GM04504 (cell line): ENCODE results near the gene RUNX2.

Experiments used
- DNase-seq: peaks from one replicate; pipeline ENCODE4 v3.0.0-alpha.2; 2012; ENCODE audit warnings: low read depth

The RUNX2 gene

DNA sequence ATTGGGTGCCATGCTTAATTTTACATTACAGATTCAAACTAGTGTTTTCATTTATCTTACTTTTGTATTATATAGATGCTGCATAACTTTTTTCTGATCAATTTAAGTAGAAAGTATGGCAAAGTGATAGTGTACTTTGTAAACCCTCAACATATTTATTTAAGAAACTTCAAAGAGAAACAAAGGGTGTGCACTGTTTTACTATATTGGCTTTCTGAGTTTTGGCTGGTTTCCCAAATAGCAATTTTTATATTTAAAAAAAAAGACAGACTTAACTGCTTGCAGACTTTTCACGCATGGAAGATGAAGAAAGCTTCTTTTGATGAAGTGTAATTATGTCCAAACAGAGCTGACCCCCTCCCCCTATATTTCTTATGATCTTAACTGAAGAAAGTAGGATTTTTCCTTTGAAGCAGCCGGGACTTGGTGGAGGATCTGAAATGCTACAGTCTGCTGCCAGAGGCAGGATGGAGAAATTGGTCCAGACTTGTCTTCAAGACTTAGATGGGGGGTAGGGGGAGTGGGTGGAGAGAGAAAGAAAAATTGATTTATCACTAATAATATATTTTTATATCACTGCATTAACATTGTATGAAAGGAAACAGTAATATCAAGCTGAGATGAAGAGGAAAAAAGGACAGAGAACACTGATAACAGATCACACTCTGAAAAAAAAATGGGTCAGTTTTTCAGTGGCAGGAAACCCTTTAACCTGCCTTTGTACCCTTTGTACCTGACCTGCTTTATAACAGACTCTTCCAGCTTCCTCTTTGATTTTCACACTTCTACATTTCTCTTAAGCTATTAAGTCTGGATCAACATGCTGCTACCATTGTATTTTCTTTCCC is 105.6 kb downstream of the RUNX2 start:
- DNase-seq, result no peak

DNA sequence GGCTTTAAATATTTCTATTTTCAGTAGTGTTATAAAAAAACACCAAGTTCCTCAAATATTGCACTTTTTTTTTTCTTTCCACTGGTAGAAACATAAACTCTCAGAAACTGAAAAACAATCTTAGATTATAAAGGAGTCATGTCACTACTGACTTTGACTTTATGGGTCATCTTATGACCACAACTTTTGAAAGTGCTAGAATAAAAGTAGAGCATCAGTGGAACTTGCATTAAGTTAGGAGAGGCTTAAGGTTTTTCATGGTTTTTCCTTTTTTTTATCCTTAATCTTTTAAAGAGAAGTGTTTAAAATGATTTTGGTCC is 106.2 kb downstream of the RUNX2 start:
- DNase-seq, result no peak

DNA sequence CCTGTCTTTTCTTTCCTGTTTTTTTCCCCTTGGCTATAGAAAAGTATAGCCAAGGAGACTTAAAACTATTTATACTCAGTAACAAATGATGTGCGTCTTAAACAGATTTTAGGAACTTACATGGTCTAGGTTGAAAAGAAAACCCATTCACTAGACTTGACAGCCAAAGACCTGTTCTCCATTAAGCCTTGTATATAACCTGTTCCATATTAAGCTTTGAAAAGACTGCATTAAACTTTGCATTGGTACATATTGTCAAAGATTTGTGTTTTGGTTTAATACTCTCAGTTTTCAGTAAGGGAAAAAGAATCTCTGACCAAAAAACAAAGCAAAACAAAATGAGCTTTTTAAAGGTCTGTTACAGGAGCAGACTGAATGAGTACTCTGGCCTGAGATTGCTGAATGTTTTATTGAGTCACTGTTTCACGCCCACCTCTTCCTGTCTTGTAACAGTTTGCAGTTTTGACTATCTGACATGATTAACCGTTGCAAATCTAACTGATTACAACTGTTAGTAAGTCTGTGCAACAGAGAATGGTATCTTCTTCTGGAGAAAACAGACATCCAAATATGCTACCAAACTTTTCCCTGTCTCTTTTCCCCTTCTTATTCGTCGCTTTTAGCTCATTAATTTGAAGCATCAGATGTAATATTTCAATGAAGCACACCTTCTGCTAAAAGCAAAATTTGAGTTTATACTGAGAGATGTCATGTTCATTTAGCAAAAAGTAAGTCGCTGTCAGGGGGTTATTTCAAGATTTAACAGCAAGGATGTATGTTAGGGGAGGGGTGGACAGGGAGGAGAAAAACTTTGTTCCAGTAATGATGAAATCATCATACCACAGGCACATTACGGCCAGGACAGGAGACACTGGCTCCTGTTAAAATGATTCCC is 108.7 kb downstream of the RUNX2 start:
- no peak for DNase-seq

DNA sequence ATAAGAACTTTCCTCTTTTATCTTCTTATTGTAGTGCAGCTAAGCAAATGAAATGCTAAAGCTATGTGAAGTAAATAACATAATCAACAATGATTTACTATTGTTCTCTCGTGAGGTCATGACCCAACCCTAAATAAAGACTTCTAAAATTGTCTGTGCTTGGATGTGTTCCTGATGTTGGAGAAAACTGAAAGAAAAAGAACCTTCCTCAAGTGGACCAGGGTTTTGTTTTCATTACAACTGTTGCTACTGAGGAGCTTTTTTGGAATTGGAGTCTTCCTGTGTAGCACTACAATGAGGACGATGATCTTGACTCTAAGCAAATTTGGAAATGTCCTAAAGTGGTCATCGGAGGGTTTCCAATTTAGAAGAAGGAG is 109.3 kb downstream of the RUNX2 start:
- DNase-seq, result no peak

DNA sequence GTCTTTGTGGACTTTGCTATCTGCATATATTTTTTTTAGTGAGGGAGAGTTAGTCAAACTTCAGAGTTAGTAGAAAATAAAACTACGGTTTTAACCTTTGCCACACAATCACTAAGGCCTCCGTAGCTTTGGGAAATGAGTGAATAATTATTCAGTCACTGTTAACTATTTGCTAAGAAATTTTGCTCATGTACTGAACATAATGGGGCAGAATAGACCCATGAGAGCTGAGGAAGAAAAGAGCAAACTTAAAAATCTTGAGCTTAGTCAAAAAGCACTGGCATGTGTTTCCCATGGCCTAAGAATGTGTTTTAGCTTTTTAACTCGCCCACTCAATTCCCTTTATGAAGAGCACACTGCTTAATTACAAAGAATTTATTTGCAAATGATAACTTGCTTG is 110.0 kb downstream of the RUNX2 start:
- DNase-seq, result no peak

DNA sequence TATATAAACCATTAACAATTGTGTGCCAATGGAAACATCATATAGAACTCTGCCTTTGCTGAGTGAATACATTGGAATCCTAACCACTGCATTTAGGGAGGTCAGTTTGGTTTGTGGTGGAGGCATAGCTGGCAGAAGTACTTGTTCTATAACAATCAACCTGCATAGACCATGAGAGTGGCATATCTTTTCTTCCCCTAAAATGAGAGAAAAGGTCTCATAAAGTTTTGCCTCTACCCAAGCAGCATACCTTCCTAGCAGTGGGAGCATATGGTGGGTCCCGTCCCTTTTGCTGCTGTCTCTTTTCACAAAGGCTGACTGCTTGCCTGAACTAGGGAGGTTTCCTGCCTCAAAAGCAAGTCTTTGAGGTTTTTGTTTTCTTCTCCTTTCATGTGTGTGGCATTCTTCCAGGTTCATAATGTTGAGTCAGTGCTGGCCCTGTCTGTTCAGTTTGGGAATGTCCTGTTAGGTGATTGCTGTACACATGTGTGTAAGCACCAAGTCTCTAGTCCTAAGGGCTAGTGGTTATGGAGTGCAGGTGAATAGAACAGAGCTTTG is 110.8 kb downstream of the RUNX2 start:
- no peak for DNase-seq

DNA sequence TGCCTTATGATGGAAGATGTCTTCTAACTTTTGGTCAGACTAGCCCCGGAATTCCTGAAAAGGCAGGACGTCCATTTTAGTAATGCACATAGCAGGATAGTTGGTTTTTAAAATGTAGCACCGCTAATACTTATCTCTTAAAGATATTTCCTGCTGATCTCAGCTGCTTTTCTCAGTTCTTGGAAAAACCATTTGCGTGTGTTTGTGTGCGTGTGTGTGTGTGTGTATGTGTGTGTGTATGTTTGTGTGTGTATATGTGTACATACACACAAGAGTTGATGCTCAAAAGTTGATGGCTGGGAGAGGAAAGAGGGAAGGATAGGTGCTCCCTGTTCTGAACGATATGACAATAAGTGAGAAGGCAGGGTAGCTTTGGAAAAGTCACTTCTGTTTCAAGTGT is 111.3 kb downstream of the RUNX2 start:
- no peak for DNase-seq

DNA sequence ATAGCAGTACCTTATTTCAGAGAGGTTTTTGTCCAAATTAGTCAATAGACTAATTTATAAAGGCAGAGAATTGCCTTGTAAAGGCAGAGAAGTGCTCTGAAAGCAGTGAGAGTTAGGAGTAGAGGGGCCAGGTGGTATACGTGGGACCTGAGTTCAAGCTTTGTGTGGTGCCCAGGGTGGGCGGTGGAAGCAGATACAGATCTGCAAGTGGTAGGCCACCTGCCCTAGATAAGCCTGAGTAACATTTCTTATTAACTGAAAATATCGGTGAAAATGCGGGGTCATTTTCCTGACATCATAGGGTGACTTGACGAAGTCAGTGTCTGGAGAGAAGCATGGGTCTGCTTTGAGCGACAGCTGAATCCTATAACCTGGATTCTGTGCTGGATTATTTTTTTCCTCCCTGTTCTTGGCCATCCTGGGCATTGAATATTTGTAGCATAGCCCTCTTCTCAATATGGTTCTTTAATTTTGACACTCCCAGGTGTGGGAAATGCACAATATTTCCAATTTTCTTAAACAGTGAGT is 111.8 kb downstream of the RUNX2 start:
- DNase-seq, result no peak

DNA sequence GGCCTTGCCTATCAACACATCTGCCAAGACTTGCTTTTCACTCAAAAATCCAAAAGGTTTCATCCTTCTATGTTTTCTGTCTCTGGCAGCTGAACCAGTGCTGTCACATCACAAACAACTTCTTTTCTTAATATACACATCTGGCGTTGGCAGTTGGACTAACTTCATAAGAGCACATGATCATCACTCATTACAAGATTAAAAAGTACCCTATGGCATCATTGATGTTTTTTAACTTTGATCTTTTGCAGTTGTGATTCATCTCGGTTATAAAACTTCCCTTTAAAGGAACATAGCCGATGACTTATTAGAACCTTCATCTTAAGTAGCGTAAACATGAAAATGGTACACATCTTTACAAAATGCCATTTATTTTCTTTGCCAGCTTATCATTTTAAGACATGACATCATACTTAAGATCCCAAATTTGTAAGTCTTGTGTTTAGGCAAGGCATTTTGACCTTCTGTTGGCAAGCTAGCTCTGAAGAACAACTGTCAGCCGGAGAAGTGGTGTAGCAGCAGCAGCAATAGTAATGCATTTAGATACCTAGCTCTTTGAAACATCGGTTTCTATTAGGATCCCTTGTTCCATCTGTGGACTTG is 113.8 kb downstream of the RUNX2 start:
- DNase-seq, result no peak

DNA sequence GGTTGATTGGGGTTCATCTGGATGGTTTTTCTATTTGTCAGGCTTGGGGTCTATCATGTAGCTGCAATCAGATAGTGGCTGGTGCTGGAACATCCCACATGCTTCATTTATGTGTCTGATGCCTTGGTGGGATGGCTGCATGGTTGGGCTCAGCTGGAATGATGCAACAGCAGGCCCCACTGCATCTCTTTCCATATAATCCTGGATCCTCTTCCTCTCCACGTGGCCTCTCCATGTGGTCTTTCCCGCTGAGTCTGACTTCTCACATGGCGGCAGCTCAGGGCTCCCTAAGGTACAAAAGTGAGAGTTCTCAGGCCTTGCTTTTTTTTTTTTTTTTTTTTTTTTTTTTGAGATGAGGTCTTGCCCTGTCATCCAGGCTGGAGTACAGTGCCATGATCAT is 114.6 kb downstream of the RUNX2 start:
- DNase-seq, result no peak

DNA sequence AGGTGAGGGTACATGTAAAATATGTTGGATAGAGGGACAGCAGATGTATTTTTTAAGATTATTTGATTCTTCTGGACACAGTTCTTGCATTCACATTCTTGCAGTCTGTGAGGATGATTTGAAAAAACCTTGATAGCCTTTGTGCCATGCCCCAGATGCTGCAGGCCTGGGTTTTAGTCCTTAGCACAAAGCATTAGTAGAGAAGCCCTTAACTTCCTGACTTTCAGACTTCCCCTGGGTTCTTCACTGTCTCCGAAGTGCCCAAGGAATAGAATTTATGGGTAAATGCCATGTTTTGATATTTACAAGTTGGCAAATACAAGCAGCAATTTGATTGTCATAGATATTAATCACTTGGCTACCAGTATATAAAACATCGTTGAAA is 117.2 kb downstream of the RUNX2 start:
- DNase-seq, result no peak

DNA sequence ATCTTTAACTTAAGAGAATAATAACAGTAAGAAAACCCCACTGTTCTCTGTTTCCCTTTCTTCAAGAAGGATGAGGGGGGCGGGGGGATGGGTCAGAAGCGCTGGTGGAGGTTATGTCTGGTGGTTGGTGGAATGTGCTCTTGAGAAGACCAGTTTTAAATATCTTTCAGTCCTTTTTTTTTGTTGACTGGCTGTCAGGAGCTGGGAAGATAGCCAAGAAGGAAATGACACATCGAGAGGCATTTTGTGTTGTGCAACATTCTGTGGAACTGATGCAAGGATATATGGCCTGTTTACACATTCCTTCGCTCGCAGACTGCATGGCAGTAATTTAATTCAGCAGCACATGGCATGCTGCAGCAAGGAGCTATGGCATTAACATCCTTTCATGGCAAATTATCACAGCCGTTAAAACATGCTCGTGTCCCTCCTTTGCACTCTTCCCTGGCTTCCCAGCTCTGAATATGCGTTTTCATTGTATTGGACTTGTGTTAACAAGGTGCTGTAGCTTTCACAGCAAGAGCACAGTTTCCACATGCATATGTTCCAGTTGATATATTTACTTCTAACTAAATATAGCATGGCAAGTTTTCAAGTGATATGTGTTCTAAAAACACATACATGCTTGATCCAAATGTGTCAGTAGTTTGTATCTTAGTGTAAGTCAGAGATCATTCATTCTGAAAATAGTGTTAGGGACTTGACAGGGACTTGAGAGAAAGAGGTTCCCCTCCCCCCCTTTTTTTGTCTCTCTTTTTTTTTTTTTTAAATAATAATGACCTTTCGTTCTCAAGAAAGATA is 117.8 kb downstream of the RUNX2 start:
- peak; percentile 98 for DNase-seq

DNA sequence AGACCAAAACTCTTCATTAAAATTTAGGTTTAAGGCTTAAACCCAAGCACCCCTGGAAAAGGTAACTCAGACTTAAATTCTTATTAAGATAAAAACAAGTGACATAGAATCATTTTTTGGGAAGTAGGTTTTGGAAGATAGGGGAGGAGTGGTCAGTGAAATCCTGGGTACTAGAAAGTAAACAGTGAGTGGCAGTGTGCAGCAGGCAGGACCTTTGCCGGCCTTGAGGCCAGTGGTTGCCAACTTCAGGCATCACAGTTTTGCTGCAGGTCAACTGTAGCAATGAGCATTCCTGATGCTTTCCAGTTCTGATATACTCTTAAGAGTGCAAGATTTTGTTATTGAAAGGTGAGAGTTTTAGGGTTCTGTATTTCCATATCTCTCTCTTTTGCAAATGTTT is 118.9 kb downstream of the RUNX2 start:
- no peak for DNase-seq

DNA sequence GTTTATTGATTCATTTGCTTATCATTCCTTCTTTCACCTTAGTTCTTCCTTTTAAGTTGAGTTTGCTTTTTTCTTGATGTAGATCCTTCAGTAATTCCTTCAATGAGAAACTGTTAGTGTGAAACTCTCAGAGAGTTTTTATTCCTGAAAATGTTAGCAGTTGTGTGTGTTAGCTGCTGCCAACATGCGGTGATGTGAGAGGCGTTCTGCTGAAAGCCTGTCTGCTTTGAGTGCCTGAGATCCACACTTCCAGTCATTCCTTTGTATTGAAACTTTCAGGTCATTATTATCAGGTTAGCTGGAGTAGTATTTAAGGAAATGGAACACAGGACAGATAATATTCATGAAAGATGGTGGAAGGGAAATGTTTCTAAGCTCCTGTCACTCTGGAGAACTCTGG is 119.6 kb downstream of the RUNX2 start:
- DNase-seq, result no peak

DNA sequence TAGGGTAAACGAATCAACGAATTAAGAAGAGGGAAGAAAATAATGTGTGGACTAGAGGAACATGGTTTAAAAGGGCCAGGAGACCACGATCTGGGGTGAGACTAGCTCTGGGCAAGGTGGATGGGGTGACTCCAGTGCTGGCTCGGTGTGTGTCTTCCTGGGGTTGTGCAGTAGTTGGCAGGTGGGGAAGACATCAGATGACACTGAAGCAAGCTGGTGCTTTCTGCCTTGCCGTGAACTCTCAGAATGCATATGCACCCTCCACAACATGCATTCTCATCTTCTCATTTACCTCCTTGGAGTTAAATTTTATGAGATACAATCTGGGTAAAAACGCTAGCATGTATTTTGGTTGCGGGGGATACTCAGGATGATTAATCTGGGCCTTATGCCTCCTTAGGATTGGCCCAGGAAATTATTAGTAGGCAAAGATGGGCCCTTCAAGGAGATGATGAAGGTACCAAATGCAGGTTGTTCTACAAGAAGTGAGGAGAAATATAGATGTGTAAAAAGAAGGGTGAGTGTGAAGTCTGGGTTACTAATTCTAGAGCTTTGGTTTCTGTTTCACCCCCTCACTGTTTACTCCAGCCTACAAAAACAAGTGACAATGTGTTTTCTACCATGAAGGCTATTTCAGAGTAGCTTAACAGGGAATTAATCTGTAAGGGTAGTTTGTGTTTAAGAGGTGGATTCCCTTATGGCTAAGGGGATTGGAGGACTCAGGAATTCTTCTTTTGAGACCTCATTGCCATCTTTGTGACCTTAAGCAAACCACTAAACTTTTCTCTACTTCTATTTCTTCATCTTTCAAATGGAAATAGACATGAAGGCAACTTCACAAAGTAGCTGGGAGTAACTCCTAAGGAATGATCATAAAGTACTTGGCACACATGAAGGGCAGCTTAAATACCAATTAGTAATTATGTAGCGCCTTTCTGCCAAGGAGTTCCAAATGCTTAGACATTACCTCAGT is 120.6 kb downstream of the RUNX2 start:
- DNase-seq, result peak; percentile 56

DNA sequence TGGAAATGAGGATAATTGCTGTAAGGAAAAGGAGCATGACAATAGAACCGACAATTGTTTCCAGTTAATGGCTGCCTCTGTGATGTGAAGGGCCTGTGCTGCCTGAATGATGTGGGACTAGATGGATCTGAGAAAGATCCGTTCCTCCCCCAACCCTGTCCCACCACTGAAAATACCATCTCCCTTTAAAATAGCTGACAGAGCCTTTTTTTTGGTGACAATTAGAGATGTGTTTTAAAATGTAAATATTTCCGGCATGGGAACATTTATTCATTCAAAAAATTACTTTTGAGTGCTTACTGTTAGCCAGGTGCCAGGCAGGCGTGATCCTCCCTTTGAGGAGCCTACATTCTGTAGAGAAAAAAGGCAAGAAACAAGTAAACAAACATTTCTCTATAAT is 122.0 kb downstream of the RUNX2 start:
- DNase-seq, result no peak

DNA sequence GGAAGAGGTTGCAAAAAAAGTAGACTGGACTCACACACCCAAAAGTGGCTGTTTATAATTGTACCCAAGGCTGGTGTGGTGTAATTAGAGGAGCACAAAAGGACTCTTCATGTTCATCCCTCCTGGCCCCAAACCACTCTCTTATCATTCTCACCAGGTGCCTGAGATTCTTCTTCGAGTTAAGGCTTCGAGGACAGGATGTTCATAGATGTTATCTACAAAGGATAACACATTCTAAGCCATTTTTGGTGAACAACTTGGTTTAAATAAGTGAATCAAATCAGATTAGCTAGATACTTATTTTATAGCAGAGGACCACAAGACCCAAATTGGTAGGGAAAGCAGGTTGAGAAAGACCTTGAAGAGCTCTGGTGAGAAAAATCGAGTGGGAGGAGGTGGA is 122.7 kb downstream of the RUNX2 start:
- DNase-seq, result no peak

DNA sequence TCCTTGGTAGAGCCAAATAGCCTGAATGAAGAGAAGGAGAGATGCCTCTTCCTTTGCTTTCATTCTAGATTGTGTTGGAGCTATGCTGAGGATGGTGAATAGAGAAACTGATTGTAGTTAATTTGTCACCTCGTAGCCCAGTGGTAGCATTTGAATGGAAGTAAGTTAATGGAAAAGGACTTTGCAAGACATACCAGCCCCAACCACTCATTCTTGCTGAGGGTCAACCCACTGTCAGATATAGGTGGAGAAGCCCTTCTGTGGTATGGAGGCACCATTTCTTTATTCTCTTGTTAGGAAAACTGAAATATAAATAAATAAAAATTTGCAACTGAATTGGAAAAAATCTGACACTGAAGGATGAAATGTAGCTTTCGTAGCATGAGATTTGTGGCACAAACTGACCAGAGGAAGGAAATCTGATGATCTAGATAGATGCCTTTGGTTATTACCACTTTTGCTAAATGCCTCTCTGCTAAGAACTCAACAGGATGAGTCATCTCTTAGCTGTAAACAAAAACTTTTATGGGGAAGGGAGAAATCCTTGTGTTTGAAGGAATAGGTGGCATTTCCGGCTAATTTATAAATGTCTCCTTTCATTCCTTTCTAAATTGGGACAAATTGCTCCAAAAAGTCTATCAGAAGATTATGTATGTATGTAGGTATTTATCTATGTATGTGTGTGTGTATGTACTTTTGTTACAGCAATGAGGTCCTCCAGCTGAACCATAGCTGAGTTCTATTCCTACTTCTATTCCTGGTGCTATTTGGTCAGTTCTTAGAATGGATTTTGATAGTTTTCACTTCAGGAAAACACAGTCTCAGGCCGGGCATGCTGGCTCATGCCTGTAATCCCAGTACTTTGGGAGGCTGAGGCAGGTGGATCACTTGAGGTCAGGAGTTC is 126.1 kb downstream of the RUNX2 start:
- peak; percentile 60 for DNase-seq

DNA sequence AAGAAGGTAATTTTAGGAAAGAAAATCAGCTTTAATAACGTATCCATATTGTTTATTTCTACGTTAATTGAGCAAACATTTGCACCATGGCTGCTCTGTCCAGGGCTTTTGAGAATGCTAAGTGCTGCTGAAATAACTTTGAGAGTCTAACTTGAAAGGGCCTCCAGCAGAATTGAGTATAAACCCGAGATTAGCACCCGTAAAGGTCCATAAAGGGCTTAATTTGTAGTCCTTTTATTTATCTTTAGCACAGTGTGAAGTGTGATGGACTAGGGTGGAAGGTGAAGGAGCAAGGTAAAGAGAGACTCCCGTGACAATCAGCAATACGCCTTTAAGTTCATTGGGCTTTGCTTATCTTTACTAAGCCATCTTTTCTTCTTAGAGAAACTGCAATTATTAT is 127.3 kb downstream of the RUNX2 start:
- DNase-seq, result no peak
